Fibroblast of the conjunctiva (primary cell): ENCODE data around the gene UBN1.
A peak's percentile ranks its signal among the peaks of the same experiment; 100 is the strongest.

Experiments
- DNase-seq: peaks from one replicate; pipeline ENCODE4 v3.0.0-alpha.2; 2010; ENCODE audit warnings: low read depth

Gene UBN1

DNA sequence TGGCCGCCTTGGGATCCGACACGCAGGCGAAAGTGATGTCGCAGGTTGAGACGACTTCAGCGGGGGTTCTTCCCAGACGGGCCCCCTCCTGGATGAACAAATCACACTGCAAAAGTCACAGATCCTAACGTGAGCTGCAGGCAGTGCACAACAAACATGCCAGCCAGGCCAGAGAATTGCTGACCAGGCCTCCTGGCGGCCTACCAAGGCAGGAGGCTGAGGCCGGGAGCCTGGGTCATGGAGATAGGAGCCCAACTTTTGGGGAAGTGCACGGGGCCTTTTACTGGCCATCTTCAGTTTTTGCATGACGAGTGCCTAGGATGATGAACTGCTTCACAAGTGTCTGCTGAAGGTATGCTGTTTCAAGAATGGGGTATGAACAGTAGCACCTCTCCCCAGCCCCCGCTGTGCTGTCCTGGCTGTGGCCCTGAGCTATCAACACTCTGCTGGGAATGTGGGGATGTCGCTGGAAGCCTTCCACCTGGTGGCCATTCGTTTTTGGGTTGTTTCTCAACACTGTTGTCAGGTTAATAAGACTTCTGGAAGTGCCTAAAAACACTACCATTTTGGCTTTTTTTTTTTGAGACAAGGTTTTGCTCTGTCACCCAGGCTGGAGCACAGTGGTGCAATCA, 32.6 kb upstream of the UBN1 start:
- no peak for DNase-seq

- DNase-seq = no peak
These were observed 26.6 kb upstream of the UBN1 start for GRCh38 chr16:4820652-4821051.

DNA sequence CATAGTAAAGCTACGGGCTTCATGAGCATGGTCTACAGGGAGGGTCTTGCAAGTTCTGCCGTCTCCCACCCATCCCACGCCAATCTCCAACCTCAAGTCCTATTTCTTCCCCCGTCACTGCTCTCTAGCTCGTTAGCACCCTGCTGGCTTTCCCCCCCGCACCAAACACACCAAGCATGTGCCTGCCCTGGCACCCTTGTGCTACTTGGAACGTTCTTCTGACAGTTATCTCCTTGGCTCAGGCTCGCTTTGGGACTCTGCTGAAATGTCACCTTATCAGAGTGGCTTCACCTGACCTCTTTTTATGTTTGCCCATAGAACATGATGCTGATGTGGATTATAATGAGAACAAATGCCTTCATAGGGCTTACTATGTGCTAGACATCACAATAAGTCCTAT, 22.1 kb upstream of the UBN1 start:
- DNase-seq = no peak

GRCh38 chr16:4826526-4826925, 20.8 kb upstream of the UBN1 start:
- no peak for DNase-seq

GRCh38 chr16:4826980-4827379, 20.3 kb upstream of the UBN1 start:
- no peak for DNase-seq

GRCh38 chr16:4828567-4829321, 18.5 kb upstream of the UBN1 start:
- DNase-seq = no peak

GRCh38 chr16:4830408-4830807, 16.9 kb upstream of the UBN1 start:
- DNase-seq = no peak

DNA sequence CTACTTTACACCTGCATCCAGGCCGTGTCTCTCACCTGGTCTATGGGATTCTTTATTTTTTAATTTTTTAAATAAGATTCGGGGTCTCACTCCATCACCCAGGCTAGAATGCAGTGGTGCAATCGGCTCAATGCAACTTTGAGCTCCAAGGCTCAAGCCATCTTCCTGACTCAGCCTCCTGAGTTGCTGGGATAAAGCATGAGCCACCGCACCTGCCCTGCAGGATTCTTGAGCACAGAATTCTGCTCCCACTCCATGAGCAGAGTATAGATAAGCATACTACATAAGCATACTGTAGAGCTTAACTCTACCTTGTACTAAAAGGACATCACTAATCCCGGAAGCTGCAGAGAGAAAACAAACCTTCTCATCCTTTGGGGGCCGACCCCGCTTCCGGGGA, 15.7 kb upstream of the UBN1 start:
- no peak for DNase-seq

GRCh38 chr16:4832698-4833343, 14.5 kb upstream of the UBN1 start:
- no peak for DNase-seq

GRCh38 chr16:4833584-4833983, 13.7 kb upstream of the UBN1 start:
- DNase-seq = no peak

- DNase-seq = no peak
These were observed 10.6 kb upstream of the UBN1 start for GRCh38 chr16:4836727-4837126.

DNA sequence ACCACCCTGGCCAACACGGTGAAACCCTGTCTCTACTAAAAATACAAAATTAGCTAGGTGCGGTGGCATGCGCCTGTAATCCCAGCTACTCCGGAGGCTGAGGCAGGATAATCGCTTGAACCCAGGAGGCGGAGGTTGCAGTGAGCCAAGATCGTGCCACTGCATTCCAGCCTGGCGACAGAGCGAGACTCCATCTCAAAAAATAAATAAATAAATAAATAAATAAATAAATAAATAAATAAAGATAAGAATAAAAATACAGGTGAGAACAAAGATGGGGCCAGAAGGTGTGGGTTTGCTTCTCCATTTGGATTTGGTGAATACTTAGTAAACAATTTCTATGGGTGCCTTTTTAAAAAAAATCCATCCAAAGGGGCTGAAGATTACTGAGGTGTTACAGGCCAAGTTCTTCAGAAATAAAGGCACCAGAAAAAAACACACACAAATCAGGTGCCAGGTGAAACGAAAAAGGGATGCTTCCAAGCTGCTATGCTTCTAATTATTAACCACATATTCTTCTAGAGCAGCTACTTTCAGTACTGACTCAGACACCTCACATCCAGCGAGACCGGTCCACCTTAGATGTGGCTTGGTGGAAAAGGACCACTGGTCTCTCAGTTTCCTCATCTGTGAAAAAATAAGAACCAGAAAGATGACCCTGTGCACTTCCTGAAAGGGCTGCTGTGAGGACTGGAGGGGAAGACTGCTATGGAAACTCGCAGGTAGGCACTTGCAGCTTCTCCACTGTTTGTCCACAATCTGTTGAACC, 9.4 kb upstream of the UBN1 start:
- DNase-seq = no peak

DNA sequence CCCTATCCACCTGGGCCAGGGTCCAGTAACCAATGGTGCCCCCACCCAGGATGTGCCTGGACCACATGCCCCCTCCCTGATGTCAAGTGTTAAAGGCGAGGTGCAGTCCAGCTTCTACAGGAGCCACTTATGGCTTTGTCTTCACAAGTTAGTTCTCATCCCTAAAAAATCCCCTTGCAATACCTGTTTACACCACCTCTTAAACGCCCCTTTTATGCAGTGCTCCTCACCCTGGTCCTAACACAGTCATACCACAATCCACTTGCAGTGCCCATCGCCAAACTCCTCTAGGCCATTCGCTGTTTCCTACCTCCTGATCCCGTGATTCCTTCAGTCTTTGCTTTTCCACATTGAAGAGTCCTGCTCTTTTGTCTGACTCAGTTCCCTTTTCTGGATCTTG, 7.3 kb upstream of the UBN1 start:
- DNase-seq = no peak

GRCh38 chr16:4840984-4841383, 6.3 kb upstream of the UBN1 start:
- DNase-seq = no peak

DNA sequence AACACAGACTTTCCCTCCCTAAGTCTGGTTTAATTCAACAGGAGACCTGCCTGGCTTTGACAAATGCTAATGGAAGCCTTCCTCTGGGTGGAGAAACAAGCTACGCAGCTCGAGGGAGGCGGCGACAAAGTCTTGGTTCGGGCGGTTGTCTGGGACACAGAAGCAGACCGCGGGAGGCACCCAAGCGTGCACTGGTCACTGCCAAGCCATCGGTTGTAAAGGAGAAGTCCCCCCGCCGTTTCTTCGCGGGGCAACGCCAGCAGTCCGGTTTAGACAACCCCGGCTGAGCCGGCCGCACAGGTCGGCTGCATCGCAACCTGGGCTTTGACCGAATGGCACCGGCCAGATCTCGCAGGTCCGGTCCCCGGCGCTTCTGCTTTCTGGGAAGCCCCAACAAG, 779 bp upstream of the UBN1 start:
- DNase-seq = no peak

DNA sequence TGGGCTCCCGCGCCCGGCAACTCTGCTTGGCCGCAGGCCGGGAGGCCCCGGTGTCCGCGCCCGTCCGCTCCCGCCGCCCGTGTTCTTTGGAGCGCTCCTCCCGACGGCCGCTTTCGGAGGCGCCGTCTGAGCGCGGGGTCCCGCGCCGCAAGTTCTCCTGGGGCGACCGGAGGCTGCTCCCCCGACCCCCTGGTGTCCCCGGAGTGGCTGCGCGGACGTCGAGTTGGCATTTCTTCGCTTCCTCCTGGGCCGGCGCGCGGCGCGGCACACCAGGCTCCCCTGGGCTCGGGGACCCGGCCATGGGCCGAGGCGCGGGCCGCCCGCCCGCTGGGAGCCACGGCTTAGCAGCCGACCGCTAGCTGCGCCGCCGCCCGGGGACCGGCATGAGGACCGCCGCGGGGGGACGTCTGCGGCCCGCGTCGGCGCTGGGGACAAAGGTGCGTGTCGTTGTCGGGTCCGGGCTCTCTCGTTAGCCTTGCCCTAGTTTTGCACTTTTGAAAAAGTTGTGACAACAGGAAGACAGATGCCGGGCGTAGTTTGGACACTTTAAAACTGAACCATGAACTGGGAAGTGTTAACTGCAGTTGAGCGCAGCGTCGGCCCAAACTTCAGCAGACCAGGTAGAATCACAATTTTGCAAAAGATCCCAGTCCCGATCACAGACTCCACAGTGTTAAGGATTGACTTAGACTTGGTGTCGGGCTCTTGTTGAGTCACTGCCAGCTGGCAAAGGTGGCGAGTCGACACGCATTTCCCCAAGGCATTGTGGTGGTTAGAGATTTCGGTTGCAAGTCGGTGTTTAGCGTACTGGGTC, 700 bp downstream of the UBN1 start:
- peak; percentile 41 for DNase-seq

DNA sequence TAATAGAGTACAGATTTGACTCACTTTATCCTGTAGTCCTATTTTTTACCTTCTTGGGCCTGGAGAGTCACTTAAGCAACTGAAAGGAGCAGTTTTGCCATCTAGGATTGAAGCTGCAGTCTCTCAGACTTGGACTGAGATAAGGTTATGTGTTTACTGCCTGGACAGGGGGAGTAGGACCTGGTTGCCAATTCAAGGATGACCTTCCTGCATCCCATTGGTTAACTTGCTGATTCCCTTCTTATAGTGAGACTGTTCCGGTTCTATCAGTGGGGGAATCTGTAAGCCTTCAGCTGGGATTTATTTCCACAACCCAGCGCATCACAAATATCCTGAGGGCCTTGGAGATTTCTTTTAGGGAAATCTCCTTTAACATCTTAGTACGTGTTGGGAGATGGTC, 2.9 kb downstream of the UBN1 start:
- no peak for DNase-seq

DNA sequence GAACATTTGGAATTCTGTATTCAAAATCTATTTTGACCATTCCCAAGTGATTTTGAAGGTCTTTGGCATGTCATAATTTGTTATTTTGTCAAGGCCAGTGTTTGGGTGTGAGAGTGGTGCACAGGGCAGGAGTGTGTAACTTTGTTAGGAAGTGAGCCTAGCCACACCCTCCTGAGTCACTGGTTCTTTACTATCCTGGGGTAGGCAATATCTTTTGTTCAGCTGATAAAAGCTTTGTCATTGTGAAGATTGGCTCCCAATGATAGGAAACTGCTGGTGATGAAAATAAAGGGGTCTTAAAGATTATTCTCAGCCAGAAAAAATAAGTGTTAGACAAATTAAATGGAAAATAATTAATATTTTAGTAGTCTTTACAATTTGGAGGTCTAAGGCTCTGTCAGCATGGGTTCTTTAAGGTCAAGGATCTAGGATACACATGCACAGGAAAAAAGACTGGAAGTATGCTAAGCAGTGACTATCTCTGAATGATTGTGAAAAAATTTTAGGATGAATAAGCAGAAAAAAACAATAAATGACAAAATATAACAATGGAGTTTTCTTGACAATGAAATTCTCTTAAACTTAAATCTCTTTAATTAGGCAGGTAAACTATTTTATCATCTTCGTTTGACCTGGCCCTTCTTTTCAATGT, 5.1 kb downstream of the UBN1 start:
- no peak for DNase-seq

- no peak for DNase-seq
These were observed 8.1 kb downstream of the UBN1 start for GRCh38 chr16:4855371-4855770.

- no peak for DNase-seq
These were observed 8.5 kb downstream of the UBN1 start for GRCh38 chr16:4855804-4856203.

GRCh38 chr16:4859190-4859899, 12.1 kb downstream of the UBN1 start:
- no peak for DNase-seq
